Fibroblast of peridontal ligament (primary cell): Measurements from ENCODE around the gene PRRC2C.
A peak's percentile ranks its signal among the peaks of the same experiment; 100 is the strongest.
"Not testable (repeated sequence)": the region's sequence is repeated elsewhere in the genome, so short reads cannot be mapped to it uniquely, and the experiment has no call there.

Experiments used
- DNase-seq: peaks from one replicate; pipeline ENCODE4 v3.0.0-alpha.2; 2010; ENCODE audit errors: extremely low read depth

The PRRC2C gene

GRCh38 chr1:171500304-171500703, 15.0 kb downstream of the PRRC2C start:
- DNase-seq = no peak

- no peak for DNase-seq
Measured at GRCh38 chr1:171500803-171501202, 15.5 kb downstream of the PRRC2C start.

- peak; percentile 23 for DNase-seq
Measured at GRCh38 chr1:171501305-171502024, 16.1 kb downstream of the PRRC2C start.

- peak; percentile 27 for DNase-seq
Measured at GRCh38 chr1:171506525-171507304, 21.4 kb downstream of the PRRC2C start.

- DNase-seq = no peak
Measured at GRCh38 chr1:171507435-171507834, 22.1 kb downstream of the PRRC2C start.

GRCh38 chr1:171509191-171509590, 23.9 kb downstream of the PRRC2C start:
- no peak for DNase-seq

GRCh38 chr1:171513743-171514142, 28.4 kb downstream of the PRRC2C start:
- no peak for DNase-seq

- no peak for DNase-seq
Measured at GRCh38 chr1:171515299-171515698, 30.0 kb downstream of the PRRC2C start.

GRCh38 chr1:171515741-171516140, 30.4 kb downstream of the PRRC2C start:
- DNase-seq = no peak

GRCh38 chr1:171521567-171521966, 36.2 kb downstream of the PRRC2C start:
- DNase-seq = no peak

- no peak for DNase-seq
Measured at GRCh38 chr1:171530676-171531075, 45.3 kb downstream of the PRRC2C start.

GRCh38 chr1:171532520-171532919, 47.2 kb downstream of the PRRC2C start:
- DNase-seq = no peak

- no peak for DNase-seq
Measured at GRCh38 chr1:171545523-171545922, 60.2 kb downstream of the PRRC2C start.

GRCh38 chr1:171550050-171550449, 64.7 kb downstream of the PRRC2C start:
- DNase-seq = no peak

- not testable (repeated sequence) for DNase-seq
Measured at GRCh38 chr1:171550598-171551100, 65.3 kb downstream of the PRRC2C start.

GRCh38 chr1:171553960-171554359, 68.6 kb downstream of the PRRC2C start:
- not testable (repeated sequence) for DNase-seq

- DNase-seq = peak; percentile 21
Measured at GRCh38 chr1:171563675-171564074, 78.3 kb downstream of the PRRC2C start.

GRCh38 chr1:171566467-171566866, 81.1 kb downstream of the PRRC2C start:
- DNase-seq = peak; percentile 8

GRCh38 chr1:171570295-171570694, 85.0 kb downstream of the PRRC2C start:
- no peak for DNase-seq

- DNase-seq = no peak
Measured at GRCh38 chr1:171576144-171576543, 90.8 kb downstream of the PRRC2C start.

GRCh38 chr1:171581226-171581625, 95.9 kb downstream of the PRRC2C start:
- no peak for DNase-seq

GRCh38 chr1:171581766-171582165, 96.4 kb downstream of the PRRC2C start:
- DNase-seq = no peak

GRCh38 chr1:171582589-171582988, 97.3 kb downstream of the PRRC2C start:
- DNase-seq = no peak
